NCI-H748 treated with DMSO at 0.1 percent for 48 hours (cell line): ENCODE data around the gene MPPED2.

ENCODE experiments used
- DNase-seq: peaks from one replicate; lab custom pipeline; 2025; lab: John Stamatoyannopoulos, UW

MPPED2 gene

DNA sequence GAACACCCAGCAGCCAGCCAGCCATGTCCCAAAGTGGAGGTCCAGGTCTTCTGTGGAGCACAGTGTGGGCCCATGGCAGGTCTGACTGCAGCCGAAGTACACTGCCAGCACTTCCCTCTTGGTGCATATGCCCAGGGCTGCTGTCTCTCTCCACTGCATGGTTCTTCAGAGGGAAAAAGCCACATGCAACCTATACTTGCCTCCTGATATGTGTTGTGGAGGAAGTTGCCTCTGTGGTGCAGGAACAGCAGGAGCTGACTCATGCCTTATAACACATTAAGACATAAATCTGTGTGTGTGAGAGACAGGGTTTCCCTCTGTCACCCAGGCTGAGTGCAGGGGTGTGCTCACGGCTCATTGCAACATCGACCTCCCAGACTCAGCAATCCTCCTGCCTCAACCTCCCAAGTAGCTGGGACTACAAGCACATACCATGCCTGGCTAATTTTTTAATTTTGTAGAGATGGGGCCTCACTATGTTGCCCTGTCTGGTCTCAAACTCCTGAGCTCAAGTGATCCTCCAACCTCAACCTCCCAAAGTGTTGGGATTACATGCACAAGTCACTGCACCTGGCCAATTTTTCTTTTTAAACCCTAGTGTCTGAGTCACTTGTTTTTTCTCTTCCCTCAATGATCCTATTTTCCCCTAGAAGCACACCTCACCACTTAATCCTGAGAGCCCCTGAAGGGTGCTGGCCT lies 98.8 kb downstream of the MPPED2 start:
- DNase-seq = no peak

DNA sequence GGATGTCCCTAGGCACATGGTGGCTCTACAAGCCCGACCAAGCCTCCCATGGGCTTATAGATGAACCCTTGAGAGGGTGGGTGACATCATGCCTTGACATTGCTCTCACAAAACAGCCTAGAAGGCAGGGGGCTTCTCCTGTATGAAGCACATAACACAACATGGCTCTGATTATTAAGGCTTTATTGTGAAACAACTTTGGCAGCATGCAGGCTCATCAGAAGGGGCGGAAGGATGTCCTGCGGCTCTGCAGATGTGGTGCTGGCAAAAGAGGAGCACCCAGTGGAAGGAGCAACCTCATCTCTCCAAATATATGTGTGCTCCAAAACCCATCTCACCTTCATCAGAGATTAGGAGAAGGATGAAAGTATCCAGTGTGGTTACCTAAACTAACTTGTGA lies 100.4 kb downstream of the MPPED2 start:
- DNase-seq = no peak

- DNase-seq = no peak
Measured at GRCh38 chr11:30485222-30485621, 100.9 kb downstream of the MPPED2 start.

DNA sequence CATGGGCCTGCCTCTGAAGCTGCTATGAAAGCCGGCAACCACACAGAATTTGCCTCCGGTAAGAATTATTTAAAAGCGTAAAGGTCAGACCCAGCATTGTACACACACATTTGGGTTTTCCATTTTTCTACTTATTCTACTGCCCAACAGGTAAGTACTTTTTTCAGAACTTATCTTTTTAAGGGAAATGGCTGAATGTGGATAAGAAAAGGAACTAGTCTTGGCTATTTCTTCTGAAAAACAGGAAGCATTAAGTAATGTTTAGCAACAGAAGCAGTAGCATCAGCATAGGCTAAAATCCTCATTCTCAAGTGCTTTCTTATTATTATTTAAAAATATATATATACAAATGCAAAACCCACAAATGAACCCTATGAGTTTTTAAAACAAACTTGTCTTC lies 103.1 kb downstream of the MPPED2 start:
- no peak for DNase-seq

DNA sequence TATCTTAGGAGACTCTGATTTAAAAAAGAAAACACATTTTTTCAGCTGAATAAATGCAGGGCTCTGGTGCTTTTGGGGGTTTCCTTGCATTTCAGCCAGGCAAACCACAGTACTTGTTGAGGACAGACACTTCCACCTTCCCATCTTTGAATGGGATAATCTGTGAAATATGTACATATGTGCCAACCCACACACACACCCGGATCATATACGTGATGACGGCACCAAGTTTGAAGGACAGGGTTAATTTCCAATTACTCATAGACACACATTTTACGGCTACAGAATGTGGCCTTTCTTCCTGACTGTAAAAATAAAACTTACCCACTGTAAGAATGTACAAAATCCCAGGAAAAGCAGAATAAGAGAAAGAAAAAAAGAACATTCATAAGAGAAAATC lies 104.4 kb downstream of the MPPED2 start:
- DNase-seq = no peak

- no peak for DNase-seq
Measured at GRCh38 chr11:30481330-30481729, 104.8 kb downstream of the MPPED2 start.

DNA sequence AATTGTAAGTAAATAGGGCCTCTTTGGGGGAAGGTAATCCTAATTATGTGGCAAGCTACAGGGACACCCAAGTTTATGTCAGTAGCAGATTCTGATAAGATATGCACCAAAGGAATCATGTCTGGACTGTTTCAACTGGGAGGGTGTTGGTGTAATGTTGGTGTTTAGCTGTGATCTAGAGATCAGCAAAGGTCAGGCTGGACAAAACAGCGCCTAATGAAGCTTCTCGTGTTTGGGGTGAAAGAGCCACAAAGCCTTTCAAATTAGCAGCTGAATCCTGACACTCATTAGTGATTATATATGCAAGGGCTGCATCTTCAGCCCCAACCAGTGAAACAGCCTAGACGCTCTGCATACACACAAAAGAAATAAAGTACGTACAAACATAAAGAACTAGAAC lies 106.3 kb downstream of the MPPED2 start:
- no peak for DNase-seq

DNA sequence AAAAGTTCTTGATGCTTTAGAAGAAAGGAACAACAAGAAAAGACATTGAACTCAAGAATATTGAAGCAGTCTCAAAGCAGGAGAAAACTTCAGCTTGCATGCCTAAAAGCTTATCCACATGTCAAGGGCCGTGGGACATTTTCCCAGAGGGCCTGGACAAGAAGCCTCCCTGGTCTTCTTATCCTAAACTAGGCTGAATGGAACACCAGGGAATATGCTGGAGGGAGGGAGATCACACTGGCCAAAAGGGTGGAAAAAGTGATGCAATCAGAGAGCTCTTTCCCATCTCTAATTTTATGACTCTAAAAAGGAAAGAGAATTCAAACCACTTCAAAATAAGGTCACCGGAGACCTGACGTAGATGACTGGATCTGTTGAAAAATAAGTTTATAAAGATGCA lies 107.2 kb downstream of the MPPED2 start:
- no peak for DNase-seq

DNA sequence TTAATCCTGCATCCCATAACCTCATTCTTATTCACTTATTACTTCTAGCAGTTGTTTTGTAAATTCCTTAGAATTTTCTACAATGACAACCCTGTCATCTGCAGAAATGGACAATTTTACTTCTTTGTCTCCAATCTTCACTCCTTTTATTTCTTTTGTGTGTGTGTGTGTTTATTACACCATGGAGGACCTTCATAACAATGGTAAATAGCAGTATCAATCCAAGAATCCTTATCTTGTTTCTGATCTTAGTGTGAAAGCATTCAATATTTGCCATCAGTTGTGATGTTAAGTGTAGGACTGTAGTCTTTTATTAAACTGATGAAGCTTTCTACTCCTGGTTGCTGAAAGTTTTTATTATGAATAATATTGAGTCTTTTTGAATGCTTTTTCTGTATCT lies 109.1 kb downstream of the MPPED2 start:
- DNase-seq = no peak

GRCh38 chr11:30474151-30474954 lies 111.8 kb downstream of the MPPED2 start:
- no peak for DNase-seq

DNA sequence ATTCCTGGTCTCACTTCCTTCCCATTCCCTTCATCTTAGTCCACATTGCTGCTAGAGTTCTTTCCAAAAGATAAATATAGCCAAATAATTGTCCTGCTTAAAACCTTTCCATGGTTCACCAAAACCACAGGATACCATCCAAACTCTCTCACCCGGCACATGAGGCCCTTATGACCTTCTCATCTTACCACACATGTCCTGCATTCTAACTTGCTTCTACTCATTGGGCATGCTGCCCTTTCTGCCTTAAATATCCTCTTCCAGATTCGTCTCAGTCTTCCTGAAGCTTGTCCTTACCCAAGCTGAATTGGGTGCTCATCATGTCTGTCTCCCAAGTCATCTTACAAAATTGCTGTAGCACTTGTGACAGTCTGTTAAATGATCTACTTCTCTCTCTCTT lies 114.9 kb downstream of the MPPED2 start:
- DNase-seq = no peak

DNA sequence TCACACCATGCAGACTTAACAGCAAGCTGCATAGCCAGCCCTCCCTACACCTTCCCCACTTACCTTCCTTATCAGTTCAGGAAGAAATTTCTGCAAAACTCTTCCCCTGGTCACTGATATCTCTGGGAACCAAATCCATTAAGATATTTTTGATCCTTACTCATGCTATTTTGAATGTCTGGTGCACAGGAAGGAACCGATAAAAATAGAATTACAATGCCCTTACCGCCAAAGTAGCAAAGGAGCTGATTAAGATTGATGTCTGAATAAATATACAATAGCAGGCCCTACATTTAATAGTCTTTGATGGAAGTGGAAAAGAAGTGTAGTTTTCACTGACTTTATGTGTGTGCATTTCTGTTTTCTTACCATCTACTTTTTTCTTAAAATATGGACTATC lies 117.3 kb downstream of the MPPED2 start:
- no peak for DNase-seq

DNA sequence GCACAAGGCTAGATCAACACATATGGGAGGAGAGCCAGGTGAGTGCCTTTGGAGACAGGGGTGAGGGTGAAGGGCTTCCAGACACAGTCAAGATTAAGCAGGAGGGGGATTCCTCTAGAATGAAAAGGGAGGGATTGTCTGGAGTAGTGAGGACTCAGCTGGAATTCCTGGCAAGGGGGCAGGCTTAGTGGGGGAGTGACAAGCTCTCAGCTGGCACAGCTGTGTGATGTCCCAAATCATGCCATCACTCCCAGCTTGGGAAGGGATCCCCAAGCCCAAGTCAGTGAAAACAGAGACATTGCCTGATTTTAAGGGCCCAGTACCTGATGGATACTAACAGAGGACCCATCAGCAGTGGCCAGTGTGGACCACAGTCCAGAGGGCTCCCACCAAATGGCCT lies 119.0 kb downstream of the MPPED2 start:
- DNase-seq = no peak

DNA sequence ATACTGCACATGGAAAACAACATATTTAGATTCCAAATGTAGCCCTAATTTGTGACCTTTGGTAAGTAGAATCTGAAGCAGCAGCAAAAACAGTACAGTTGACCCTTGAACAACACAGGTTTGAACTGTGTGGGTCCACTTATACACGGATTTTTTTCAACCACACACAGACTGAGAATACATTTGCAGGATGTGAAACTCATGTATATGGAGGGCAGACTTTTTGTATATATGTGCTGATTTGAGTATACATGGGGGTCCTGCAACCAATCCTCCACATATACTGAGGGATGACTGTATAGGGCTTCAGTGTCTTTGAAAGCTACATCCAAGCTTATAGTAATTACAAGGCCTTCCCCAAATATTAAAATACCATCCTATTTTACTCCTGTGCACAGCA lies 120.5 kb downstream of the MPPED2 start:
- DNase-seq = no peak

- DNase-seq = no peak
Measured at GRCh38 chr11:30465192-30465591, 121.0 kb downstream of the MPPED2 start.

GRCh38 chr11:30463266-30463665 lies 122.9 kb downstream of the MPPED2 start:
- no peak for DNase-seq

GRCh38 chr11:30462421-30462820 lies 123.7 kb downstream of the MPPED2 start:
- DNase-seq = no peak

GRCh38 chr11:30459821-30460220 lies 126.3 kb downstream of the MPPED2 start:
- DNase-seq = no peak

- DNase-seq = no peak
Measured at GRCh38 chr11:30459306-30459705, 126.8 kb downstream of the MPPED2 start.

GRCh38 chr11:30458541-30458940 lies 127.6 kb downstream of the MPPED2 start:
- no peak for DNase-seq

DNA sequence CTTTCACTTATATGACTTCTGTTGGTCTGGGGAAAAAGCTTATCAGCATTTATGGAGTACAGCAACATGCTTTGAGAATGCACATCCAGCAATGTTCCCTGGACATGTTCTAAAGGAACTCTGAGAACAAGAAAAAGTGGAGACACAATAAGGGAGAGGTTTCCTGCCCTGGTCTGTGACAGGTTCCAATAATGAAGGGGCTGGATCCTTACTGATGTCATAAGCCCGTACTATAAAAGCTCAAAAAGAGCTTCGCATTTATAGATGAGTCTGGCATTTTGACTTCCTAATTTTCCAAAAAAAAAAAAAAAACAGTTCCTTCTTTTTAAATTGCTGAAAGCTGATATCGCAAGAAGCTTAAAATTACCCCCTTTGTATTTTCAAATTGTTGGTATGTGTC lies 129.1 kb downstream of the MPPED2 start:
- no peak for DNase-seq

DNA sequence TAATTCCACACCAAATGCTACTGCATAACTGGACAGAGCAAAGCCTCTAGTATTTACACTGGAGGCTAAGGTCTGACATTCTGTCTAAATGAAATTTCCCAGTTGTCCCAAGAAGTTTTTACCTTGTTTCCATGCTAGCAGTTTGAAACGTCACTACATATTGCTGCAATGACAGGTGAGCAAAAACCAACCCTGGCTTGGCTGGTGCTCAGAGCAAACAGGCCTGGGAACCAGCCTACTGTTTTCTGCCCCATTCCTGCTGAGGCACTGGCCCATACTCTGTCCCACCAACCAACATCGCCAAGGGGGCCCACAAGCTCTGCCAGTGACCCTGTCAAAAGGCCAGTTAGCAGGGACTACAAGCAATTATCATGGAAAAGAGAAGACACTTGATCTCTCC lies 131.1 kb downstream of the MPPED2 start:
- DNase-seq = no peak

DNA sequence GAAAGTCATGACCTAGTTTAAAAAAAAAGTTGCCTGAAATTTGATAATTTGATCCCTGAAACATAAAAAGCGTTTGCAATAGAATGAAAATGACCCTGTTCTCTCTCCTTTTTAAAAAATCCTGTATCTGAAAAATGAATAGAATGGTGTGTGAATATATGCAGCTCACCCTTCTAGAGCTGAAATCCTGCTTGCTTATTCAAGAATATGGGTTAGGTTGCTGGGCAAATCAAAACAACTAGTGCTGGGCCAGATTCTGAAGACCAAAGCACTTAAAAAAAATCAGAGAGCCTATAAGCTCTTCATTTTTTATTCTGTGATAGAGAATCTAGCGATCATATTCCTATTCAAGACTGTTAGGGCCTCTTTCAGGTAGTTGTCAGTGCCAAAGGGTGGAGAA lies 131.6 kb downstream of the MPPED2 start:
- no peak for DNase-seq

DNA sequence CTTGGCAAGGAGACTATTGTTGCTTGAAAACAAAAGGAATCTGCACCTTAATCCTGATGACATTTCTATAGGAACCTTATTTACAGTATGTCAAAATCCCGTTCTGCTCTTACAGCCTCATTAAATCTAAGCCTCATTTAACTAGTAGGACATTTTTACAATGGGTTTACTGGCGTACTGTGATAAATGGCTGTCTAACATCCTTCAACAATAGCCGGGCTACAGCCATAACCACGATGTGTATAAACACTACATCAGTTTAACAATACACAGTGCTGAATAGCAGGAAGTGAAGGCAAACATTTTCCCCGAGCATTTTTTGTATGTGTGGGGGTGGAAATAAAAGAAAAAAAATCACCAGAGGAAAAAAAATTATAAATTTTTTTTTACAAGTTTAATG lies 132.0 kb downstream of the MPPED2 start:
- DNase-seq = peak; percentile 37
